Pancreas (tissue), 10 donors: Measurements from ENCODE around the gene ABCA2. TPM values are rescaled to one million over a fixed set of nuclear protein-coding genes. Genes with fewer than 3 reads are reported as not detected.
"Not testable (repeated sequence)": the region's sequence is repeated elsewhere in the genome, so short reads cannot be mapped to it uniquely, and the experiment has no call there.

Experiments used
- ATAC-seq, 4 donors: fragments of 200-7000 bp; cut with Tn5 transposase; one replicate each; pipeline versions ENCODE4 v1.8.0 to v1.9.1; 2020; ENCODE audit warnings: mild to moderate bottlenecking in 4 of 4, moderate library complexity in 4 of 4
- DNase-seq, 6 donors: peaks; one replicate each; pipeline ENCODE4 v3.0.0-alpha.2; 2020
- FAIRE-seq: peaks from 2 replicates; lab custom pipeline; 2012; peaks lifted over from hg19 to GRCh38; lab: Jason Lieb, UNC
- H3K27ac ChIP-seq, 4 donors: fragments of 200-600 bp; sonication (generic); 1 replicate in 3 of 4; 2 replicates in 1 of 4; pipeline versions ENCODE4 v1.5.0 to v1.8.0; 2020
- H3K27me3 ChIP-seq, 4 donors: fragments of 200-600 bp; one replicate each; pipeline ENCODE4 v1.8.0; 2021
- H3K36me3 ChIP-seq, 3 donors: fragments of 200-600 bp; sonication (generic) in 1 of 3; one replicate each; pipeline versions ENCODE4 v1.5.0 to v1.8.0; 2020 to 2021
- H3K4me1 ChIP-seq, 3 donors: fragments of 200-600 bp; one replicate each; pipeline ENCODE4 v1.8.0; 2021
- H3K4me3 ChIP-seq, 4 donors: fragments of 200-600 bp; sonication (generic) in 2 of 4; one replicate each; pipeline versions ENCODE4 v1.5.0 to v1.8.0; 2020 to 2021
- H3K9me3 ChIP-seq, 4 donors: fragments of 200-600 bp; one replicate each; pipeline ENCODE4 v1.8.0; 2021
- WGBS, 2 donors: extraction: QIAGEN DNeasy Blood & Tissue Kit; methylation state at CpG; one replicate each; pipeline ENCODE4 v1.1.7; 2013; 5-methylcytosine and 5-hydroxymethylcytosine counted together
- intact Hi-C, 3 donors: fragments of 100-400 bp; cut with DNase I; formaldehyde crosslinking; loops; one replicate each; pipeline versions ENCODE4 v1.11.1 to v1.14.2; 2022
- polyA plus RNA-seq, 2 donors: library from polyadenylated mRNA; stranded (reverse); fragments of 200-250 nt; gene quantifications; one replicate each; pipeline ENCODE4 v1.2.3, GENCODE V29; 2013
- total RNA-seq, 6 donors: library from RNA; stranded (reverse); fragmentation: NEBNext Ultra II Directional in 4 of 6; extraction: Animal tissue kit (Norgen Biotek cat#: 25700) in 4 of 6; gene quantifications; one replicate each; pipeline versions ENCODE4 v1.2.1 to v1.2.4, GENCODE V29; 2021 to 2023
- TF ChIP-seq, protein P1 (sequence below), 4 donors: fragments of 200-600 bp; sonication (generic) in 3 of 4; IDR thresholded peaks; one replicate each; pipeline versions ENCODE4 v1.5.0 to v1.8.0; 2021; ENCODE audit warnings: antibody characterized with exemption in 4 of 4
- donor health status: healthy with polysubstance abuse.
- donor health status: DM: no; HTN: no; CAD: no; lungs with moderate emphysema.
- donor health status: DM: no; HTN: no; CAD: no.
- donor health status: control.
- donor health status: control.
- donor health status: Bipolar disorder and iron deficiency.
- donor health status: DM: yes; HTN: yes; CAD: no.
- donor health status: DM: no; HTN: no; CAD: no.
- donor health status: DM: no; HTN: no; CAD: no.
- donor health status: DM: yes; HTN: yes; CAD: no.

Gene ABCA2
- total and polyA plus RNA-seq, 8 donors, result 16.2 to 80.0 (median 27.5) TPM

- peak; percentile 15 to 61 (median 30) for ATAC-seq
- 76 to 77% methylated on average over 30 of the region's 30 CpGs for WGBS, 2 donors
- FAIRE-seq, result no peak
- Histone ChIP-seq H3K27me3 (no peaks in the 10 kb centered on the region), H3K9me3 (no peaks in the 10 kb centered on the region), H3K27ac (no peak overlapping the region), H3K4me3 (no peak overlapping the region), H3K4me1 (no peaks in the 10 kb centered on the region), H3K36me3 (peaks cover 0 to 19% (median 0%) of the 10 kb centered on the region in 3 donors)
- intact Hi-C loops, result no loop called here
- DNase-seq, result no peak
- TF ChIP-seq, protein P1, sequence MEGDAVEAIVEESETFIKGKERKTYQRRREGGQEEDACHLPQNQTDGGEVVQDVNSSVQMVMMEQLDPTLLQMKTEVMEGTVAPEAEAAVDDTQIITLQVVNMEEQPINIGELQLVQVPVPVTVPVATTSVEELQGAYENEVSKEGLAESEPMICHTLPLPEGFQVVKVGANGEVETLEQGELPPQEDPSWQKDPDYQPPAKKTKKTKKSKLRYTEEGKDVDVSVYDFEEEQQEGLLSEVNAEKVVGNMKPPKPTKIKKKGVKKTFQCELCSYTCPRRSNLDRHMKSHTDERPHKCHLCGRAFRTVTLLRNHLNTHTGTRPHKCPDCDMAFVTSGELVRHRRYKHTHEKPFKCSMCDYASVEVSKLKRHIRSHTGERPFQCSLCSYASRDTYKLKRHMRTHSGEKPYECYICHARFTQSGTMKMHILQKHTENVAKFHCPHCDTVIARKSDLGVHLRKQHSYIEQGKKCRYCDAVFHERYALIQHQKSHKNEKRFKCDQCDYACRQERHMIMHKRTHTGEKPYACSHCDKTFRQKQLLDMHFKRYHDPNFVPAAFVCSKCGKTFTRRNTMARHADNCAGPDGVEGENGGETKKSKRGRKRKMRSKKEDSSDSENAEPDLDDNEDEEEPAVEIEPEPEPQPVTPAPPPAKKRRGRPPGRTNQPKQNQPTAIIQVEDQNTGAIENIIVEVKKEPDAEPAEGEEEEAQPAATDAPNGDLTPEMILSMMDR (IDR thresholded peaks at IDR 0.05), result no peak
Observed at GRCh38 chr9:137007108-137007815, 20.8 kb downstream of the ABCA2 start.

GRCh38 chr9:137006116-137007003 lies 21.7 kb downstream of the ABCA2 start:
- 85 to 91% methylated on average over 24 of the region's 24 CpGs for WGBS, 2 donors
- Histone ChIP-seq H3K9me3 (no peaks in the 10 kb centered on the region), H3K27ac (no peak overlapping the region), H3K4me1 (no peaks in the 10 kb centered on the region), H3K4me3 (no peak overlapping the region), H3K27me3 (no peaks in the 10 kb centered on the region), H3K36me3 (peaks cover 0 to 12% (median 0%) of the 10 kb centered on the region in 3 donors)
- TF ChIP-seq, protein P1 (IDR thresholded peaks at IDR 0.05), result no peak
- DNase-seq (no peak), FAIRE-seq (no peak), ATAC-seq (peak in 3 of 4 donors; percentile 8 to 26 (median 16))
- intact Hi-C loops, result no loop called here

GRCh38 chr9:137004285-137004684 lies 23.8 kb downstream of the ABCA2 start:
- H3K36me3 ChIP-seq, intact Hi-C loops, H3K4me3 ChIP-seq, DNase-seq, H3K4me1 ChIP-seq, H3K9me3 ChIP-seq, FAIRE-seq, ATAC-seq, H3K27me3 ChIP-seq, H3K27ac ChIP-seq: not testable (repeated sequence)
- whole genome bisulfite sequencing, 2 donors, result 41 to 54% methylated on average over 16 to 17 of the region's 17 CpGs

GRCh38 chr9:137002646-137003041 lies 25.4 kb downstream of the ABCA2 start:
- Histone ChIP-seq H3K27me3 (no peaks in the 10 kb centered on the region), H3K27ac (no peak overlapping the region), H3K4me1 (no peaks in the 10 kb centered on the region), H3K9me3 (no peaks in the 10 kb centered on the region), H3K4me3 (no peak overlapping the region), H3K36me3 (no peaks in the 10 kb centered on the region)
- intact Hi-C loops, result no loop called here
- TF ChIP-seq, protein P1 (IDR thresholded peaks at IDR 0.05), result no peak
- DNase-seq (no peak), FAIRE-seq (no peak), ATAC-seq (no peak)
- WGBS, 2 donors, result 69 to 82% methylated on average over 10 of the region's 10 CpGs

DNA sequence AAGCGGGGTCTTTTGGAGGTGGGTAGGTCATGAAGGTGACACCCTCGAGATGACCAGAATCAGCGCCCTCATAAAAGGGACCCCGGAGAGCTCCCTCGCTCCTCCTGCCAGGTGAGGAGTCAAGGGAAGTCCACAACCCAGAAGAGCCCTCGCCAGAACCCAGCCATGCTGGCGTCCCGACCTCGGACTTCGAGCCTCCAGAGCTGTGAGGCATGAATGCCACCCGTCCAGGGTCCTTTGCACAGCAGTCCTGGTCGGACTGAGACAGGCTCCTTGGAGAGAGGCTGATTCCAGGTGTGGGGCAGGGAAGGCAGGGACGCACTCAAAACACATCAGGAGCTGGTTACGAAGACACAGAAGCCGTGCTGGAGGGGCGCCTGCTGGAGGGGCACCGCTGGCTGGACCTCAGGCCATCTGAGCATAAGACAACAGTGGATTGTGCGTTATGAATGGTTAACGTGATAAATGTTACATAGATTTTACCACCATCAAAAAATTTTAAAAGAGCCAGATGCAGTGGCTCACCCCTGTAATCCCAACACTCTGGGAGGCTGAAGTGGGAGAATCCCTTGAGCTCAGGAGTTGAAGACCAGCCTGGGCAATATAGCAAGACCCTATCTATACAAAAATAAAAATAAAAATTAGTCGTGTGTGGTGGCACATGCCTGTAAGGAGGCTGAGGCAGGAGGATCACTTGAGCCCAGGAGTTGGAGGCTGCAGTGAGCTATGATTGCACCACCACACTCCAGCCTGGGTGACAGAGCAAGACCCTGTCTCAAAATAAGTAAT lies 26.0 kb downstream of the ABCA2 start:
- no peak for ATAC-seq

More for the DNA sequence above, 26.0 kb downstream of the ABCA2 start:
- Histone ChIP-seq H3K4me1 (no peaks in the 10 kb centered on the region), H3K4me3 (no peak overlapping the region), H3K27ac (no peak overlapping the region), H3K36me3 (no peaks in the 10 kb centered on the region), H3K27me3 (no peaks in the 10 kb centered on the region), H3K9me3 (no peaks in the 10 kb centered on the region)
- DNase-seq (no peak), FAIRE-seq (no peak)
- WGBS, 2 donors, result 65 to 80% methylated on average over 19 to 20 of the region's 20 CpGs
- intact Hi-C loops, result no loop called here
- TF ChIP-seq, protein P1 (IDR thresholded peaks at IDR 0.05), result no peak
